WI38 (cell line): Measurements from ENCODE around the gene TIGD6.
"Not testable (repeated sequence)": the region's sequence is repeated elsewhere in the genome, so short reads cannot be mapped to it uniquely, and the experiment has no call there.

Experiments
- H3K4me3 ChIP-seq: 2 replicates; pipeline ENCODE4 v1.5.1; 2011; ENCODE audit warnings: low read depth, mild to moderate bottlenecking, control low read depth, low read length
- CTCF ChIP-seq: IDR thresholded peaks from 2 replicates; pipeline ENCODE4 v1.5.1; 2012; ENCODE audit warnings: low read depth, mild to moderate bottlenecking, control low read depth, low read length

Gene TIGD6

GRCh38 chr5:150038547-150038946, 38.1 kb upstream of the TIGD6 start:
- no peak for TF ChIP-seq CTCF
- H3K4me3 ChIP-seq = no peak overlapping the region

- no peak overlapping the region for H3K4me3 ChIP-seq
- no peak for TF ChIP-seq CTCF
These were observed 36.1 kb upstream of the TIGD6 start for GRCh38 chr5:150036513-150036912.

- TF ChIP-seq CTCF = no peak
- H3K4me3 ChIP-seq = no peak overlapping the region
These were observed 34.9 kb upstream of the TIGD6 start for GRCh38 chr5:150035139-150035895.

GRCh38 chr5:150034662-150035061, 34.2 kb upstream of the TIGD6 start:
- TF ChIP-seq CTCF = no peak
- H3K4me3 ChIP-seq = no peak overlapping the region

GRCh38 chr5:150033334-150033733, 32.9 kb upstream of the TIGD6 start:
- TF ChIP-seq CTCF = no peak
- no peak overlapping the region for H3K4me3 ChIP-seq

- not testable (repeated sequence) for H3K4me3 ChIP-seq
These were observed 27.6 kb upstream of the TIGD6 start for GRCh38 chr5:150028047-150028446.

GRCh38 chr5:150026682-150027172, 26.3 kb upstream of the TIGD6 start:
- no peak overlapping the region for H3K4me3 ChIP-seq
- TF ChIP-seq CTCF = no peak

- TF ChIP-seq CTCF = no peak
- H3K4me3 ChIP-seq = no peak overlapping the region
These were observed 24.0 kb upstream of the TIGD6 start for GRCh38 chr5:150024346-150024984.
